Upper lobe of left lung (tissue), 4 donors: Measurements from ENCODE around the gene MAP2K6.

ENCODE experiments used
- CTCF ChIP-seq, 6 experiments: fragments of 450-650 bp in 4 of 6; fragments of 200-600 bp in 2 of 6; sonication (generic) in 2 of 6; IDR thresholded peaks; one replicate each; pipeline ENCODE4 v1.5.1; 2016 to 2019; ENCODE audit warnings: antibody characterized with exemption in 6 of 6
- POLR2A ChIP-seq, 4 donors: fragments of 450-650 bp; IDR thresholded peaks; one replicate each; pipeline ENCODE4 v1.5.1; 2016 to 2017; ENCODE audit warnings: antibody characterized with exemption in 4 of 4, mild to moderate bottlenecking in 2 of 4
- POLR2AphosphoS5 ChIP-seq, 2 donors: sonication (generic); formaldehyde crosslinking; IDR thresholded peaks; one replicate each; pipeline ENCODE4 v1.5.1; 2017; ENCODE audit warnings: antibody characterized with exemption in 2 of 2

- no peak for TF ChIP-seq CTCF (IDR thresholded peaks at IDR 0.05)
- TF ChIP-seq POLR2AphosphoS5 (IDR thresholded peaks at IDR 0.05) = peak in 1 of 2 donors; percentile 10
- no peak for TF ChIP-seq POLR2A (IDR thresholded peaks at IDR 0.05)
These were observed 146.5 kb downstream of the MAP2K6 start for GRCh38 chr17:69560987-69561441.
